Measurements from ENCODE around the gene MNX1. TPM values are rescaled to one million over a fixed set of nuclear protein-coding genes. Genes with fewer than 3 reads are reported as not detected.

The MNX1 gene
- total RNA-seq, 1 donor from 2014 or later, result not detected

DNA sequence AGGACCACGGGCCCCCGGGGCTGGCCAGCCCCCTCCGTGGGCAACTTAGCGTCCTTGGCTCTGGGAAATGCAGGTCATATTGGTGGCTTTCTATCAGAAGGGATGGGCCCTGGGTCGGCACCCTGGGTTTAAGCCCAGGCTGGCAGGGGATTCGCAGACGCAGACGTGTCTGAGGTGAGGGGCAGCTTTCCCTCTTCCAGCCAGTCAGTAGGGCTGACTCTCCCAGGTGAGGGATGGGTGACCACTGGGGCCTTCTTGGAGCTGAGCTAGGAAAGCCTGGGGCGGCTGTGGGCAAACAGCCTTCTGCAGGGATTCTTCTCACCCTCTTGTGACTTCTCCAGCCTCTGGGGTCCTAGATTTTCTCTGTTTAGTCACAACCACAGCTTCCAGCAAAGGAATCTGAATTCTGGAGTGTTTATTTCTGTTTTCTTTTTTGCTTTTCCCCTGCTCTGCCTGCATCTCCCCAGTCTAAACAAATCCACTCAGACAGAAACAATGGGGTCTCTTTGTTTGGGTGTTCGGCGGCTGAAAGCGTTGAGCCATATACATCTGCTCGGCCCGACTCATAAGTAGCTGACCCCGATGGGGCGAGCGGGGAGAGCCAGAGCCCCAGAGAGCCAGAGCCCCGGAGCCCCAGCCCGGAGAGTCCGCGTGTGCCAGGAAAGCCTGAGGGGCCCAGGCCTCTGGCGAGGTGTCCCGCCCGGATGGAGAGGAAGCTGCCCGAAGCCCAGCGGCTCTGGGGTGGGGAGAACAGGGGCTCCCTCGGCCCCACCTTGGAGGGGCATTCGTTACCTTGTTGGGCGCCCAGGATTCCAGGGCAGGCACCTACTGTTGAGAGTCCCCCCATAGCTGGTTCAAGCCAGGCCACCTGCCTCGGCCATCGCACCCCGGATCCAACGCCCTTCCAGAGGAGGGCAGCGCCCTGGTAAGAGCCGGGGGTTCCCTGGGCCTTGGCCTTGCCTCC is 2.0 kb downstream of the MNX1 start:
- Histone ChIP-seq H4K20me1 (ENCODE audit: low read depth) (peaks cover 93% of the 10 kb centered on the region), H3K9ac (no peak overlapping the region), H3K27me3 (peaks cover 98% of the 10 kb centered on the region), H2AFZ (replicated peaks) (no peak overlapping the region), H3K4me2 (no peak overlapping the region), H3K36me3 (no peaks in the 10 kb centered on the region), H3K4me1 (peaks cover 19% of the 10 kb centered on the region), H3K4me3 (no peak overlapping the region), H3K9me3 (ENCODE audit: low read depth) (no peaks in the 10 kb centered on the region), H3K79me2 (ENCODE audit: low read depth) (no peaks in the 10 kb centered on the region), H3F3A (ENCODE audit: low read depth) (peaks cover 28% of the 10 kb centered on the region), H3K27ac (no peak overlapping the region)
- Mint-ChIP-seq H3K4me3 (peak overlapping the region; percentile 52), H3K4me1 (peaks cover 13% of the 10 kb centered on the region), H3K27me3 (ENCODE audit: insufficient read depth, low read depth) (peaks cover 77% of the 10 kb centered on the region), H3K9me3 (no peaks in the 10 kb centered on the region), H3K27ac (no peak overlapping the region), H3K36me3 (no peaks in the 10 kb centered on the region)
- DNase-seq (ENCODE audit: low spot score), result peak; percentile 73
- TF ChIP-seq, protein P1, sequence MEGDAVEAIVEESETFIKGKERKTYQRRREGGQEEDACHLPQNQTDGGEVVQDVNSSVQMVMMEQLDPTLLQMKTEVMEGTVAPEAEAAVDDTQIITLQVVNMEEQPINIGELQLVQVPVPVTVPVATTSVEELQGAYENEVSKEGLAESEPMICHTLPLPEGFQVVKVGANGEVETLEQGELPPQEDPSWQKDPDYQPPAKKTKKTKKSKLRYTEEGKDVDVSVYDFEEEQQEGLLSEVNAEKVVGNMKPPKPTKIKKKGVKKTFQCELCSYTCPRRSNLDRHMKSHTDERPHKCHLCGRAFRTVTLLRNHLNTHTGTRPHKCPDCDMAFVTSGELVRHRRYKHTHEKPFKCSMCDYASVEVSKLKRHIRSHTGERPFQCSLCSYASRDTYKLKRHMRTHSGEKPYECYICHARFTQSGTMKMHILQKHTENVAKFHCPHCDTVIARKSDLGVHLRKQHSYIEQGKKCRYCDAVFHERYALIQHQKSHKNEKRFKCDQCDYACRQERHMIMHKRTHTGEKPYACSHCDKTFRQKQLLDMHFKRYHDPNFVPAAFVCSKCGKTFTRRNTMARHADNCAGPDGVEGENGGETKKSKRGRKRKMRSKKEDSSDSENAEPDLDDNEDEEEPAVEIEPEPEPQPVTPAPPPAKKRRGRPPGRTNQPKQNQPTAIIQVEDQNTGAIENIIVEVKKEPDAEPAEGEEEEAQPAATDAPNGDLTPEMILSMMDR (IDR thresholded peaks at IDR 0.05), result no peak
- TF ChIP-seq EZH2 (IDR thresholded peaks at IDR 0.05), result peak; percentile 89

DNA sequence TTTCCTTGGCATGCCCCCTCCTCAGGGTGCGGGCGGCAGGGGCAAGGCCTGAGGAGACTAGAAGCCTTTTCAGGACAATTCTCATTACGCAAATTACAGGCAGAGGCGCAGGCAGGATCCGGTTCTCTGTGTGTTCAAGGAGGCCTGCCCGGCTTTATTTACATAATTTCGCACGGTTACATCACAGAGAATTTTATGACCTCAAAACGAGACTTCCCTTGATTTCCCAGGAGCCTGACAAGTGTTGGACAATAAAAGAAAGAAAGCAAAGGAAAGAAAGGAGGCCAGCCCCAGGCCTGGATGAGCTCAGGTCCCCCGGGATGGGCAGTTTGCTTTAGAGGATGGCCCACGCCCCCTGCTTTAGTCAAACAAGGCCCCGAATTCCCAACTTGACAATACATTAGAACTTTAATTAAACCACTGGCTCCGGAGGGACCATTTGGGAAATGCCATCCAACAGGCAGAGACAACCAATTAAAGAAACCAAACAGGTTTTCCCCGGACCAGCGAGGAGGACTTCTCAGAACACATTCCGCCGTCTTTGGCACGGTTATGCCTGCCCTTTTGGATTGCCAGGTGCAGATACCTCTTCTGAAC is 2.9 kb downstream of the MNX1 start:
- H3K4me3 Mint-ChIP-seq, result no peak overlapping the region
- peak; percentile 40 for DNase-seq (ENCODE audit: low spot score)

DNA sequence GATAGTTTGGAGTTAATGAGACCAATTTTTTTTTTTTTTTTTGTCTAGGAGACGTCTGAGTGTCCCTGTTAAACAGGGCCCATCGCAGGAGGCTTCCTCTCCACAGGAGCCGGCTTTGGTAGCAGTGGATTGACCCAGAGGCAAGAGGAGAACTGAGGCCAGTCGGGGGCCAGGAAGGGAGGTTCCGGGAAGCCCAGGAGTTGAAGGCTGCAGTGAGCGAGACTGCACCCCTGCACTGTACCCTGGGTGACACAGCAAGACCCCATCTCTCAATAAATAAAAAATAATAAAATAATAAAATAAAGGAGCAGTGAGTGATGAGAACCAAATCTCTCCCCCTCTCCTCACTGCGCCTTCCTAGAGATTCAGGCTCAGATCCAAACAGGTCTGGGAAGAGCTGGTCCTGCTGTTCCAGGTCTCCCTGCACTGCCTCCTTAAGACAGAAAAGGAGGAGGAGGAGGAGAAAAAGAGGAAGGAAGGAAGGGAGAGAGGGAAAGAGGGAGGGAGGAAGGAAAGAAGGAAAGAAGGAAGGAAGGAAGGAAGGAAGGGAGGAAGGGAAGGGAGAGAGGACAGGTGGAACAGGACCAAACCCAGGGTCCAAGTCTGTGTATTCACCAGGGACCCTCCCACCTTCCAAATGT is 3.5 kb downstream of the MNX1 start:
- no peak overlapping the region for H3K4me2 ChIP-seq
- no peaks in the 10 kb centered on the region for H3K36me3 ChIP-seq
- H2AFZ ChIP-seq (replicated peaks), result no peak overlapping the region
- peaks cover 35% of the 10 kb centered on the region for H3K4me1 ChIP-seq
- Mint-ChIP-seq H3K36me3 (no peaks in the 10 kb centered on the region), H3K4me1 (peaks cover 17% of the 10 kb centered on the region), H3K4me3 (no peak overlapping the region), H3K27ac (no peak overlapping the region), H3K27me3 (ENCODE audit: insufficient read depth, low read depth) (peaks cover 71% of the 10 kb centered on the region), H3K9me3 (peaks cover 2% of the 10 kb centered on the region)
- TF ChIP-seq EZH2 (IDR thresholded peaks at IDR 0.05), result no peak
- TF ChIP-seq EZH2phosphoT487 (IDR thresholded peaks at IDR 0.05), result no peak
- TF ChIP-seq, protein P1 (IDR thresholded peaks at IDR 0.05), result no peak
- peaks cover 34% of the 10 kb centered on the region for H3F3A ChIP-seq (ENCODE audit: low read depth)
- DNase-seq (ENCODE audit: low spot score), result no peak
- H3K79me2 ChIP-seq (ENCODE audit: low read depth), result no peaks in the 10 kb centered on the region
- H4K20me1 ChIP-seq (ENCODE audit: low read depth), result peaks cover 93% of the 10 kb centered on the region
- H3K9ac ChIP-seq, result no peak overlapping the region
- H3K9me3 ChIP-seq (ENCODE audit: low read depth), result no peaks in the 10 kb centered on the region
- peaks cover 98% of the 10 kb centered on the region for H3K27me3 ChIP-seq
- no peak overlapping the region for H3K4me3 ChIP-seq
- no peak overlapping the region for H3K27ac ChIP-seq

More for the DNA sequence above, 2.9 kb downstream of the MNX1 start:
- Mint-ChIP-seq H3K36me3 (no peaks in the 10 kb centered on the region), H3K4me1 (peaks cover 13% of the 10 kb centered on the region), H3K27me3 (ENCODE audit: insufficient read depth, low read depth) (peaks cover 73% of the 10 kb centered on the region), H3K9me3 (no peaks in the 10 kb centered on the region), H3K27ac (no peak overlapping the region)
- no peak overlapping the region for H2AFZ ChIP-seq (replicated peaks)
- no peaks in the 10 kb centered on the region for H3K36me3 ChIP-seq
- no peak overlapping the region for H3K27ac ChIP-seq
- no peaks in the 10 kb centered on the region for H3K79me2 ChIP-seq (ENCODE audit: low read depth)
- no peak overlapping the region for H3K4me2 ChIP-seq
- TF ChIP-seq EZH2phosphoT487 (IDR thresholded peaks at IDR 0.05) (peak; percentile 3), EZH2 (IDR thresholded peaks at IDR 0.05) (peak; percentile 40)
- TF ChIP-seq, protein P1 (IDR thresholded peaks at IDR 0.05), result no peak
- H3K4me1 ChIP-seq, result peaks cover 28% of the 10 kb centered on the region
- H3K27me3 ChIP-seq, result peaks cover 98% of the 10 kb centered on the region
- peaks cover 93% of the 10 kb centered on the region for H4K20me1 ChIP-seq (ENCODE audit: low read depth)
- peaks cover 33% of the 10 kb centered on the region for H3F3A ChIP-seq (ENCODE audit: low read depth)
- H3K4me3 ChIP-seq, result no peak overlapping the region
- no peak overlapping the region for H3K9ac ChIP-seq
- H3K9me3 ChIP-seq (ENCODE audit: low read depth), result no peaks in the 10 kb centered on the region
